HepG2 (cell line): ENCODE results near the gene MLN. TPM values are rescaled to one million over a fixed set of nuclear protein-coding genes. Genes with fewer than 3 reads are reported as not detected.

Source experiments
- ATAC-seq: fragments of 200-7000 bp; cut with Tn5 transposase; 3 replicates; pipeline ENCODE4 v1.9.1; 2020; ENCODE audit warnings: mild to moderate bottlenecking, moderate library complexity
- BruUV-seq: library from RNA; stranded (reverse); fragments of 400-500 nt; replicated peaks from 2 replicates; lab custom pipeline; 2021; lab: Mats Ljungman, UMichigan
- CTCF ChIA-PET: fragments of 300-600 bp; formaldehyde crosslinking; extraction: SDS; loops from one replicate; lab custom pipeline; 2021; ENCODE audit warnings: low total read pairs, inconsistent platforms, low intra/inter-chr PET ratio; lab: Yijun Ruan, JAX
- POLR2A ChIA-PET: fragments of 350-600 bp; sonication (Branson Sonifier 250); formaldehyde crosslinking; loops from one replicate; lab custom pipeline; 2020; ENCODE audit warnings: antibody characterized with exemption, inconsistent platforms; lab: Yijun Ruan, JAX
- DNase-seq: peaks from one replicate; pipeline ENCODE4 v3.0.0-alpha.2; 2015; ENCODE audit warnings: low spot score
- FAIRE-seq: peaks from 3 replicates; lab custom pipeline; 2011; peaks lifted over from hg19 to GRCh38; lab: Jason Lieb, UNC
- H2AFZ ChIP-seq: one replicate; pipeline ENCODE4 v1.6.1; 2011; ENCODE audit warnings: low read length, inconsistent platforms
- H3K27ac ChIP-seq: fragments of 300-600 bp; 3 replicates; pipeline ENCODE4 v1.8.0; 2011; ENCODE audit warnings: mixed run types, mild to moderate bottlenecking, mixed read lengths, low read length, inconsistent platforms; ENCODE audit not compliant: insufficient read depth; ENCODE audit errors: extremely low read length
- H3K27me3 ChIP-seq, 2 experiments: fragments of 200-600 bp in 1 of 2; 2 replicates in 1 of 2; 3 replicates in 1 of 2; pipeline versions ENCODE4 v1.6.0 to v1.8.0; 2011; ENCODE audit warnings: low read length in 2 of 2, mild to moderate bottlenecking in 2 of 2, moderate library complexity in 2 of 2, inconsistent platforms in 1 of 2; ENCODE audit not compliant: insufficient read depth in 2 of 2, control insufficient read depth in 1 of 2
- H3K36me3 ChIP-seq, 2 experiments: fragments of 200-600 bp in 1 of 2; replicated peaks in 1 of 2; 2 replicates in 1 of 2; 3 replicates in 1 of 2; pipeline versions ENCODE4 v1.5.1 to v1.8.0; 2011; ENCODE audit warnings: low read length in 2 of 2, inconsistent platforms in 1 of 2; ENCODE audit not compliant: insufficient read depth in 2 of 2, control insufficient read depth in 1 of 2
- H3K4me1 ChIP-seq: 2 replicates; pipeline ENCODE4 v1.5.1; 2012; ENCODE audit warnings: low read length, inconsistent platforms; ENCODE audit not compliant: insufficient read depth
- H3K4me2 ChIP-seq: 2 replicates; pipeline ENCODE4 v1.6.0; 2011; ENCODE audit warnings: low read depth, low read length, inconsistent platforms
- H3K4me3 ChIP-seq, 3 experiments: fragments of 200-600 bp in 1 of 3; sonication (generic), shearing (Covaris generic) in 1 of 3; replicated peaks in 1 of 3; 2 replicates each; pipeline ENCODE4 v1.5.1; 2011 to 2016; ENCODE audit warnings: low read length in 3 of 3, inconsistent platforms in 2 of 3, low read depth in 2 of 3, mild to moderate bottlenecking in 2 of 3, control low read depth in 1 of 3, mixed read lengths in 1 of 3; ENCODE audit not compliant: insufficient read depth in 1 of 3
- H3K79me2 ChIP-seq: one replicate; pipeline ENCODE4 v1.6.1; 2011; ENCODE audit warnings: low read length, inconsistent platforms; ENCODE audit not compliant: insufficient read depth
- H3K9ac ChIP-seq: 2 replicates; pipeline ENCODE4 v1.6.0; 2011; ENCODE audit warnings: mild to moderate bottlenecking, low read depth, low read length, inconsistent platforms; ENCODE audit not compliant: insufficient read depth
- H3K9me3 ChIP-seq: 2 replicates; pipeline ENCODE4 v1.5.1; 2012; ENCODE audit warnings: mild to moderate bottlenecking, low read length
- H4K20me1 ChIP-seq: 2 replicates; pipeline ENCODE4 v1.6.0; 2011; ENCODE audit warnings: inconsistent platforms, mild to moderate bottlenecking, low read length, moderate library complexity; ENCODE audit not compliant: insufficient read depth
- CREB1 ChIP-seq, 2 experiments: fragments of 450-650 bp in 1 of 2; IDR thresholded peaks; 2 replicates each; pipeline ENCODE4 v1.6.1; 2016 to 2017; ENCODE audit warnings: control low read depth in 1 of 2, mild to moderate bottlenecking in 1 of 2, missing compliant biosample characterization in 1 of 2, missing genetic modification characterization in 1 of 2
- ZNF20 ChIP-seq: sonication (generic); formaldehyde crosslinking; IDR thresholded peaks from 2 replicates; pipeline ENCODE4 v1.4.0; 2020; ENCODE audit warnings: mild to moderate bottlenecking, moderate library complexity, missing genetic modification reagents
- ZNF329 ChIP-seq: sonication (generic); formaldehyde crosslinking; IDR thresholded peaks from 2 replicates; pipeline ENCODE4 v1.9.0; 2021; ENCODE audit warnings: low read depth, mild to moderate bottlenecking, missing genetic modification reagents
- ZNF564 ChIP-seq: sonication (generic); formaldehyde crosslinking; IDR thresholded peaks from 2 replicates; pipeline ENCODE4 v1.8.1; 2023; ENCODE audit warnings: mild to moderate bottlenecking, missing genetic modification reagents
- ZNF652 ChIP-seq: IDR thresholded peaks from 2 replicates; pipeline ENCODE4 v1.6.1; 2016; ENCODE audit warnings: low read depth, borderline replicate concordance
- ZNF816 ChIP-seq: sonication (generic); formaldehyde crosslinking; IDR thresholded peaks from 2 replicates; pipeline ENCODE4 v1.8.0; 2022; ENCODE audit warnings: missing genetic modification reagents, mild to moderate bottlenecking, borderline replicate concordance
- ZSCAN25 ChIP-seq: sonication (generic); formaldehyde crosslinking; IDR thresholded peaks from 2 replicates; pipeline ENCODE4 v1.8.0; 2022; ENCODE audit warnings: mild to moderate bottlenecking, missing genetic modification reagents
- WGBS: methylation state at CpG from one replicate; pipeline ENCODE4 v1.1.6; 2017; ENCODE audit warnings: low lambda C conversion rate; 5-methylcytosine and 5-hydroxymethylcytosine counted together
- in situ Hi-C: cut with HindIII; loops from 2 replicates; pipeline ENCODE4 v1.10.0; 2017; ENCODE audit warnings: low pct_unique_long_range_greater_than_20kb; ENCODE audit not compliant: extremely low pct_ligation_motif_present
- intact Hi-C: fragments of 100-400 bp; cut with micrococcal nuclease; formaldehyde crosslinking; loops from one replicate; pipeline ENCODE4 v1.10.0; 2022; ENCODE audit not compliant: unreplicated experiment
- polyA plus RNA-seq, 8 experiments: library from polyadenylated mRNA; depleted of rRNA in 3 of 8; stranded (reverse) in 7 of 8; unstranded in 1 of 8; fragments of >200 nt; fragmentation: Illumina TruSeq in 4 of 8; extraction: Trizol in 4 of 8; gene quantifications; 2 replicates each; pipeline versions ENCODE4 v1.2.1 to v1.2.3, GENCODE V29; 2011 to 2016; ENCODE audit warnings: low read depth in 4 of 8, missing spikeins in 1 of 8, mixed read lengths in 1 of 8; ENCODE audit not compliant: insufficient read depth in 1 of 8
- total RNA-seq, 5 experiments: library from RNA; depleted of rRNA; stranded (reverse); fragments of >200 nt; fragmentation: Illumina TruSeq; extraction: Trizol; gene quantifications; 2 replicates each; pipeline ENCODE4 v1.2.3, GENCODE V29; 2016; ENCODE audit warnings: low read depth in 1 of 5
- TF ChIP-seq, protein P1 (sequence below): IDR thresholded peaks from 2 replicates; pipeline ENCODE4 v1.6.1; 2012; ENCODE audit warnings: low read length, improper control_type of control experiment
- TF ChIP-seq, protein P2 (sequence below): sonication (generic); formaldehyde crosslinking; IDR thresholded peaks from 2 replicates; pipeline ENCODE4 v1.5.0; 2020; ENCODE audit warnings: mild to moderate bottlenecking, missing genetic modification reagents, borderline replicate concordance

Gene MLN
- total and polyA plus RNA-seq, 2 of the 13 experiments (the other 11 are each of a cell fraction or from before 2014, with no cell fraction given), result not detected

DNA sequence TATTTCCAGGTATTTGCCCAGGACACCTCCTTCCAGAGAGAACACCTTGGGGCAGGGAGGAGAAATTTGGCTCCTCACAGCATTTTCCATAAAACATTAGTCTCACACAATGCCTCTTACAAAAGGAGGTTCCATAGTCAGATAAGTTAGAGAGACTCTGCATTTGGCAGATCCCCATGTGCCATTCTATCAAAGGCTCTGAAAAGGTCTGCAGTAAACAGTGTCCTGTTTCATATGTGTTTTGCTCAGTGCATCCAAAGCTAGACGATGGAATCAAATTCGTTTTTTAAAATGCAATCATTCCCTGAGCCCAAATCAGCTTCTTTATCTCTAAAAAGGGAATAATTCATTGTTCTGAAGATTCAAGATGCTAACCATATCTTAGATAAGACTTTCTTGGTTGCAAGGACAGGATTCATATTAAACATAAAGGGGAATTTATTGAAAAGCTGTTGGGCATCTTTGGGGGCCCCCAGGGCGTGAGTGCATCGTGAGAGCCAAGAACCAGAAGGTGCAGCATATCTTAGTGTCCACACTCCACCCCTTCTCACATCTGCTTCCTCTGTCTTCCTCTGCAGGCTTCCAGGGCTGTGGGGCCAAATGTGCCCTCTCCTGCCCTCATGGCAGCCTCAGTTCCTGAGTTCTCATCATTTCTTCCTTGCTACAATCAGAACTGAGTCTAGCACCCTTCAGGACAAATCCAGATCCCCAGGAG is 41.4 kb upstream of the MLN start (continued):
- TF ChIP-seq, protein P1, sequence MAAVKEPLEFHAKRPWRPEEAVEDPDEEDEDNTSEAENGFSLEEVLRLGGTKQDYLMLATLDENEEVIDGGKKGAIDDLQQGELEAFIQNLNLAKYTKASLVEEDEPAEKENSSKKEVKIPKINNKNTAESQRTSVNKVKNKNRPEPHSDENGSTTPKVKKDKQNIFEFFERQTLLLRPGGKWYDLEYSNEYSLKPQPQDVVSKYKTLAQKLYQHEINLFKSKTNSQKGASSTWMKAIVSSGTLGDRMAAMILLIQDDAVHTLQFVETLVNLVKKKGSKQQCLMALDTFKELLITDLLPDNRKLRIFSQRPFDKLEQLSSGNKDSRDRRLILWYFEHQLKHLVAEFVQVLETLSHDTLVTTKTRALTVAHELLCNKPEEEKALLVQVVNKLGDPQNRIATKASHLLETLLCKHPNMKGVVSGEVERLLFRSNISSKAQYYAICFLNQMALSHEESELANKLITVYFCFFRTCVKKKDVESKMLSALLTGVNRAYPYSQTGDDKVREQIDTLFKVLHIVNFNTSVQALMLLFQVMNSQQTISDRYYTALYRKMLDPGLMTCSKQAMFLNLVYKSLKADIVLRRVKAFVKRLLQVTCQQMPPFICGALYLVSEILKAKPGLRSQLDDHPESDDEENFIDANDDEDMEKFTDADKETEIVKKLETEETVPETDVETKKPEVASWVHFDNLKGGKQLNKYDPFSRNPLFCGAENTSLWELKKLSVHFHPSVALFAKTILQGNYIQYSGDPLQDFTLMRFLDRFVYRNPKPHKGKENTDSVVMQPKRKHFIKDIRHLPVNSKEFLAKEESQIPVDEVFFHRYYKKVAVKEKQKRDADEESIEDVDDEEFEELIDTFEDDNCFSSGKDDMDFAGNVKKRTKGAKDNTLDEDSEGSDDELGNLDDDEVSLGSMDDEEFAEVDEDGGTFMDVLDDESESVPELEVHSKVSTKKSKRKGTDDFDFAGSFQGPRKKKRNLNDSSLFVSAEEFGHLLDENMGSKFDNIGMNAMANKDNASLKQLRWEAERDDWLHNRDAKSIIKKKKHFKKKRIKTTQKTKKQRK, result no peak
- no peak for TF ChIP-seq ZNF652 (CRISPR knock-in tag)
- TF ChIP-seq ZSCAN25 (CRISPR knock-in tag), result no peak
- TF ChIP-seq ZNF329, result no peak
- no peak for TF ChIP-seq ZNF816

DNA sequence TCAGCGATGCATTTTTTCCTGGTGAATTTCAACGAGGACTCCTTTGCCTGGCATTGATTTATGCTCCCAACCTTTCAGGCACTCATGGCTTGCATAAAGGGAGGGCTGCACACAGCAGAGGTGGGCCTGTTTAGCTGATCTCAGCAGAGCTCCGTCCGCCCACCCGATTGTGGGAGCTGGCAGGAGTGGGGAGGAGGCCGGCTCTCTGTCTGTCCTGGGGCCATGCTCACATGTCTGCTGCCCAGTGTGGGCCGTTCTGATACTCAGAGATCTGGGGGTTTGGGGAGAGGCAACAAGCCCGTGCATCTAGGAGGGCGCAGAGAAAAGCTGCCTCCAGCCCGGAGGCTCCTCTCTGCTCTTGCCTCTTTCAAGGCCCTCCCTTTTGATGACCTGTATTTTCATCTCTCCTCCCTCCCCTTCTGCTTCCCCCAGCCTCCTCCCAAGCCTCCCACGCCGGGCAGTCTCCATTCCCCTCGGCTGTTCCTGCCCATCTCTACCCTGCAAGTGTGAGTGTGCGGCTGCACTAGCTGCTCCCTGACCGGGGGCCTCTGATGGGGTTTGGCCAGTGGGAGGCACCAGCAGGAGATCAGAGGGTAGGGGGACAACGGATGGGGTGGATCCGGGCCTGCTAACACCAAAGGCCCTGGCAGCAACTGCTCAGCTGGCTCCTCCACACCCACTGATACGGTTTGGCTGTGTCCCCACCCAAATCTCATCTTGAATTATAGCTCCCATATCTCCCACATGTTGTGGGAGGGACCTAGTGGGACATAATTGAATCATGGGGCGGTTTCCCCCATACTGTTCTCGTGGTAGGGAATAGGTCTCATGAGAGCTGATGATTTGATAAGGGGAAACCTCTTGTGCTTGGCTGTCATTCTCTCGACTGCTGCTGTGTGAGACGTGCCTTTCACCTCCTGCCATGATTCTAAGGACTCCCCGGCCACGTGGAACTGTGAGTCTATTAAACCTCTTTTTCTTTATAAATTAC is 39.6 kb upstream of the MLN start:
- ATAC-seq (no peak), FAIRE-seq (no peak), DNase-seq (no peak)
- H3K4me1 ChIP-seq, result peaks cover 41% of the 10 kb centered on the region
- H3K9ac ChIP-seq, result no peak overlapping the region
- POLR2A ChIA-PET, result no interaction called here
- no peak overlapping the region for H3K4me2 ChIP-seq
- CTCF ChIA-PET, result no interaction called here
- H3K27ac ChIP-seq, result no peak overlapping the region
- no peaks in the 10 kb centered on the region for H3K9me3 ChIP-seq
- 40% methylated on average over 22 of the region's 24 CpGs for WGBS
- in situ Hi-C loops, result no loop called here
- no peak overlapping the region for H3K4me3 ChIP-seq
- no peaks in the 10 kb centered on the region for H3K79me2 ChIP-seq
- H3K27me3 ChIP-seq, result peaks cover 0 to 26% of the 10 kb centered on the region in 2 experiments; a peak in 4 of 5 replicates
- H2AFZ ChIP-seq, result no peak overlapping the region
- no peaks in the 10 kb centered on the region for H4K20me1 ChIP-seq
- intact Hi-C loops, result no loop called here
- BruUV-seq, result no TSS peak
- H3K36me3 ChIP-seq, result no peaks in the 10 kb centered on the region
- TF ChIP-seq ZNF20 (CRISPR knock-in tag) (no peak), CREB1 (IDR thresholded peaks at IDR 0.05) (no peak), CREB1 (CRISPR knock-in tag; IDR thresholded peaks at IDR 0.05) (no peak), ZNF564 (CRISPR knock-in tag) (no peak)
- TF ChIP-seq, protein P2, sequence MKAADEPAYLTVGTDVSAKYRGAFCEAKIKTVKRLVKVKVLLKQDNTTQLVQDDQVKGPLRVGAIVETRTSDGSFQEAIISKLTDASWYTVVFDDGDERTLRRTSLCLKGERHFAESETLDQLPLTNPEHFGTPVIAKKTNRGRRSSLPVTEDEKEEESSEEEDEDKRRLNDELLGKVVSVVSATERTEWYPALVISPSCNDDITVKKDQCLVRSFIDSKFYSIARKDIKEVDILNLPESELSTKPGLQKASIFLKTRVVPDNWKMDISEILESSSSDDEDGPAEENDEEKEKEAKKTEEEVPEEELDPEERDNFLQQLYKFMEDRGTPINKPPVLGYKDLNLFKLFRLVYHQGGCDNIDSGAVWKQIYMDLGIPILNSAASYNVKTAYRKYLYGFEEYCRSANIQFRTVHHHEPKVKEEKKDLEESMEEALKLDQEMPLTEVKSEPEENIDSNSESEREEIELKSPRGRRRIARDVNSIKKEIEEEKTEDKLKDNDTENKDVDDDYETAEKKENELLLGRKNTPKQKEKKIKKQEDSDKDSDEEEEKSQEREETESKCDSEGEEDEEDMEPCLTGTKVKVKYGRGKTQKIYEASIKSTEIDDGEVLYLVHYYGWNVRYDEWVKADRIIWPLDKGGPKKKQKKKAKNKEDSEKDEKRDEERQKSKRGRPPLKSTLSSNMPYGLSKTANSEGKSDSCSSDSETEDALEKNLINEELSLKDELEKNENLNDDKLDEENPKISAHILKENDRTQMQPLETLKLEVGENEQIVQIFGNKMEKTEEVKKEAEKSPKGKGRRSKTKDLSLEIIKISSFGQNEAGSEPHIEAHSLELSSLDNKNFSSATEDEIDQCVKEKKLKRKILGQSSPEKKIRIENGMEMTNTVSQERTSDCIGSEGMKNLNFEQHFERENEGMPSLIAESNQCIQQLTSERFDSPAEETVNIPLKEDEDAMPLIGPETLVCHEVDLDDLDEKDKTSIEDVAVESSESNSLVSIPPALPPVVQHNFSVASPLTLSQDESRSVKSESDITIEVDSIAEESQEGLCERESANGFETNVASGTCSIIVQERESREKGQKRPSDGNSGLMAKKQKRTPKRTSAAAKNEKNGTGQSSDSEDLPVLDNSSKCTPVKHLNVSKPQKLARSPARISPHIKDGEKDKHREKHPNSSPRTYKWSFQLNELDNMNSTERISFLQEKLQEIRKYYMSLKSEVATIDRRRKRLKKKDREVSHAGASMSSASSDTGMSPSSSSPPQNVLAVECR (CRISPR knock-in tag), result no peak
